Measurements from ENCODE around the gene PLD3. TPM values are rescaled to one million over a fixed set of nuclear protein-coding genes. Genes with fewer than 3 reads are reported as not detected.

Gene PLD3
- total RNA-seq, 2 experiments from 2014 or later, result 109 to 114 TPM

- Histone ChIP-seq H3K4me1 (ENCODE audit: insufficient read depth, low read length, poor library complexity, severe bottlenecking) (peaks cover 45% of the 10 kb centered on the region), H3K9me2 (ENCODE audit: insufficient read depth, low read length) (no peaks in the 10 kb centered on the region), H4K20me1 (ENCODE audit: insufficient read depth, low read length) (no peaks in the 10 kb centered on the region), H3K36me3 (ENCODE audit: insufficient read depth, low read length) (no peaks in the 10 kb centered on the region), H3K27ac (ENCODE audit: low read depth, low read length, poor library complexity, severe bottlenecking) (no peak overlapping the region), H2AFZ (ENCODE audit: low read length) (no peak overlapping the region), H3K4me3 (ENCODE audit: low read depth, low read length, poor library complexity, severe bottlenecking) (no peak overlapping the region), H3K9me3 (ENCODE audit: low read length) (no peaks in the 10 kb centered on the region), H3K79me2 (ENCODE audit: insufficient read depth, low read depth, low read length) (no peaks in the 10 kb centered on the region; the same call in 1 of the 2 replicates), H3K4me2 (ENCODE audit: low read length) (peak overlapping the region; percentile 71)
- ChIA-PET POLR2A (interaction anchor here (0.5 to 1.0 kb wide), 5 partner anchors 8 to 221 kb away, joined by 3 to 4 read pairs (median 3); partner anchors contain the start of genes C19orf47 and PLD3), CTCF (ENCODE audit: unreplicated experiment) (interaction anchor here (0.6 kb wide), 1 partner anchor 70 kb away, joined by 3 read pairs; no protein-coding TSS in a partner anchor)
- DNase-seq (ENCODE audit: low spot score), result peak; percentile 22
- no TSS peak for BruUV-seq (replicated peaks)
- intact Hi-C loops (cut with micrococcal nuclease; ENCODE audit: unreplicated experiment), result no loop called here
- TF ChIP-seq EZH2phosphoT487 (IDR thresholded peaks at IDR 0.05; ENCODE audit: borderline replicate concordance, low read depth, low read length) (no peak), CTCF (conservative IDR thresholded peaks at IDR 0.05; ENCODE audit: low read length) (no peak)
These were observed 7.6 kb downstream of the PLD3 start for GRCh38 chr19:40355975-40356680.

- peak overlapping the region; percentile 16; the same call in 1 of the 2 replicates for H2AFZ ChIP-seq (ENCODE audit: low read length)
- no peaks in the 10 kb centered on the region for H4K20me1 ChIP-seq (ENCODE audit: insufficient read depth, low read length)
- H3K27ac ChIP-seq (ENCODE audit: low read depth, low read length, poor library complexity, severe bottlenecking), result peak overlapping the region; percentile 45
- peaks cover 45% of the 10 kb centered on the region for H3K4me1 ChIP-seq (ENCODE audit: insufficient read depth, low read length, poor library complexity, severe bottlenecking)
- CTCF ChIA-PET (ENCODE audit: unreplicated experiment), result interaction anchor here (0.6 kb wide), 1 partner anchor 70 kb away, joined by 3 read pairs; no protein-coding TSS in a partner anchor
- no TSS peak for BruUV-seq (replicated peaks)
- POLR2A ChIA-PET, result interaction anchor here (0.5 to 1.0 kb wide), 6 partner anchors 8 to 221 kb away, joined by 3 to 4 read pairs (median 3); partner anchors contain the start of genes C19orf47 and PLD3
- H3K4me2 ChIP-seq (ENCODE audit: low read length), result peak overlapping the region; percentile 71
- no peaks in the 10 kb centered on the region for H3K9me2 ChIP-seq (ENCODE audit: insufficient read depth, low read length)
- peak; percentile 36 for DNase-seq (ENCODE audit: low spot score)
- H3K4me3 ChIP-seq (ENCODE audit: low read depth, low read length, poor library complexity, severe bottlenecking), result no peak overlapping the region
- intact Hi-C loops (cut with micrococcal nuclease; ENCODE audit: unreplicated experiment), result no loop called here
- H3K36me3 ChIP-seq (ENCODE audit: insufficient read depth, low read length), result no peaks in the 10 kb centered on the region
- H3K79me2 ChIP-seq (ENCODE audit: insufficient read depth, low read depth, low read length), result no peaks in the 10 kb centered on the region; the same call in 1 of the 2 replicates
- TF ChIP-seq EZH2phosphoT487 (IDR thresholded peaks at IDR 0.05; ENCODE audit: borderline replicate concordance, low read depth, low read length) (no peak), CTCF (conservative IDR thresholded peaks at IDR 0.05; ENCODE audit: low read length) (no peak)
- H3K9me3 ChIP-seq (ENCODE audit: low read length), result no peaks in the 10 kb centered on the region
These were observed 8.4 kb downstream of the PLD3 start for GRCh38 chr19:40356681-40357595.
